GM21367 (cell line): Measurements from ENCODE around the gene NXF2.
"Not testable (repeated sequence)": the region's sequence is repeated elsewhere in the genome, so short reads cannot be mapped to it uniquely, and the experiment has no call there.

ENCODE experiments used
- ATAC-seq: cut with Tn5 transposase; IDR thresholded peaks from one replicate; pipeline ENCODE4 v1.9.1; 2021; ENCODE audit not compliant: unreplicated experiment

The NXF2 gene, protein sequence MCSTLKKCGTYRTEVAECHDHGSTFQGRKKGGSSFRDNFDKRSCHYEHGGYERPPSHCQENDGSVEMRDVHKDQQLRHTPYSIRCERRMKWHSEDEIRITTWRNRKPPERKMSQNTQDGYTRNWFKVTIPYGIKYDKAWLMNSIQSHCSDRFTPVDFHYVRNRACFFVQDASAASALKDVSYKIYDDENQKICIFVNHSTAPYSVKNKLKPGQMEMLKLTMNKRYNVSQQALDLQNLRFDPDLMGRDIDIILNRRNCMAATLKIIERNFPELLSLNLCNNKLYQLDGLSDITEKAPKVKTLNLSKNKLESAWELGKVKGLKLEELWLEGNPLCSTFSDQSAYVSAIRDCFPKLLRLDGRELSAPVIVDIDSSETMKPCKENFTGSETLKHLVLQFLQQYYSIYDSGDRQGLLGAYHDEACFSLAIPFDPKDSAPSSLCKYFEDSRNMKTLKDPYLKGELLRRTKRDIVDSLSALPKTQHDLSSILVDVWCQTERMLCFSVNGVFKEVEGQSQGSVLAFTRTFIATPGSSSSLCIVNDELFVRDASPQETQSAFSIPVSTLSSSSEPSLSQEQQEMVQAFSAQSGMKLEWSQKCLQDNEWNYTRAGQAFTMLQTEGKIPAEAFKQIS

GRCh38 chrX:102246893-102247292 is at the start of gene NXF2:
Gene NXF2 (plus strand): TSS chrX:102247167. CDS start chrX:102307079, 59,912 bp downstream.
- ATAC-seq = not testable (repeated sequence)

DNA sequence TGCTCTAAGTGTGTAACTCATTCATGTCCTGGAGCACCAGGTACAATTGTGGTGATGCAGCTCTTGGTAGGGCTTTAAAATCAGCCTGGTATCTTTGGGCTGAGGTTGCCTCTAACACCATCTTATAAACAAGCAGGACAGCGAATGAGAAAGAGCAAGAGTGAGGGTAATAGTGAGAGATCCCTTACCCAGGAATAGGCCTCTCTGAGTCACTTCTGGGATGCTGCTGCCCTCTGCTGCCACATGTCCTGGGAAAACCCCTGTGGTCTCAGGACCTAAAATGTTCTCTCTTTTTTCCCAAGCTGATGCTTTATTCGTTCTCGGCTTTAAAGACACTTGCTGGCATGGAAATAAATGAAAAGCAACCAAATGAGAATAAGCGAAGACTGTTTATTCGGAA is 39.0 kb upstream of the NXF2 start:
- ATAC-seq = not testable (repeated sequence)

- ATAC-seq = not testable (repeated sequence)
Measured at GRCh38 chrX:102214986-102215385, 32.0 kb upstream of the NXF2 start, which contains the start of gene TCP11X1. Gene TCP11X1 (plus strand): TSS chrX:102215301.

- ATAC-seq = not testable (repeated sequence)
Measured at GRCh38 chrX:102216497-102216896, 30.5 kb upstream of the NXF2 start.

- not testable (repeated sequence) for ATAC-seq
Measured at GRCh38 chrX:102235678-102236077, 11.3 kb upstream of the NXF2 start.

DNA sequence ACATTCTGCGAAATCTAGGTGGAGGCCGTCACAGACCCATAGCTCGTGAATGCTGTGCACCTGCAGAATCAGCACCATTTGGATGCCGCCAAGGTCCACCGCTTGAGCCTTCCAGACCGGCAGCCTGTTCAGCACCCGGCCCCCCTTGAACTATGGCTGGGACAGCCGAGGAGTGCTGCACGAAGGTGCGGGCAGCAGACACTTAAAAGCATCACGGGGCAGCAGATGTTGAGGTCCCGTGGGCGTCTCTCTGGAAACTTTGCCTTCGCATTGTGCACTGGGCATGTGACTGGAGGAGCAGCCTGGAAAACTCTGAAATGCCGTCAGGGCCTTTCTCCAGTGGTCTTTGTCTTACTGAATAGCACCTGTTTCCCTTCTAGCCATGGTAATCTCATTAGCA is 6.7 kb upstream of the NXF2 start:
- not testable (repeated sequence) for ATAC-seq

GRCh38 chrX:102272231-102272630 is 25.3 kb downstream of the NXF2 start:
- ATAC-seq = not testable (repeated sequence)

GRCh38 chrX:102338162-102338561 is 91.2 kb downstream of the NXF2 start:
- no peak for ATAC-seq

- ATAC-seq = peak; percentile 65
Measured at GRCh38 chrX:102339312-102340298, 92.6 kb downstream of the NXF2 start.

- no peak for ATAC-seq
Measured at GRCh38 chrX:102341867-102342266, 94.9 kb downstream of the NXF2 start.

GRCh38 chrX:102345916-102346315 is 98.9 kb downstream of the NXF2 start:
- ATAC-seq = no peak
